Neural crest cell (in vitro differentiated cells): ENCODE measurements around the gene ASAP3. TPM values are rescaled to one million over a fixed set of nuclear protein-coding genes. Genes with fewer than 3 reads are reported as not detected.

Experiments used
- DNase-seq: peaks from one replicate; pipeline ENCODE4 v3.0.0; 2021; ENCODE audit warnings: low read depth, mixed read lengths, low spot score
- H3K27ac Mint-ChIP-seq: one replicate; pipeline ENCODE4 v1.8.0; 2021; ENCODE audit warnings: mild to moderate bottlenecking, mixed read lengths; ENCODE audit not compliant: unreplicated experiment
- H3K27me3 Mint-ChIP-seq: 2 replicates; pipeline ENCODE4 v1.8.0; 2021; ENCODE audit warnings: low read depth, mild to moderate bottlenecking, mixed read lengths
- H3K36me3 Mint-ChIP-seq: 2 replicates; pipeline ENCODE4 v1.8.0; 2021; ENCODE audit warnings: low read depth, mild to moderate bottlenecking, mixed read lengths
- H3K4me1 Mint-ChIP-seq: 2 replicates; pipeline ENCODE4 v1.8.0; 2021; ENCODE audit warnings: mixed read lengths
- H3K4me3 Mint-ChIP-seq: one replicate; pipeline ENCODE4 v1.8.0; 2021; ENCODE audit warnings: mild to moderate bottlenecking, mixed read lengths
- H3K9me3 Mint-ChIP-seq: 2 replicates; pipeline ENCODE4 v1.8.0; 2021; ENCODE audit warnings: mixed read lengths
- CTCF ChIP-seq: fragments of 200-600 bp; sonication (generic); conservative IDR thresholded peaks from 2 replicates; pipeline ENCODE4 v1.5.0; 2021; ENCODE audit warnings: antibody characterized with exemption, mild to moderate bottlenecking
- total RNA-seq: library from RNA; stranded (reverse); gene quantifications from 2 replicates; pipeline ENCODE4 v1.2.1, GENCODE V29; 2021

ASAP3 gene
- total RNA-seq, 1 donor from 2014 or later: 45.8 TPM

GRCh38 chr1:23427550-23427949 lies 56.4 kb downstream of the ASAP3 start:
- no peak overlapping the region for H3K4me3 Mint-ChIP-seq
- H3K27ac Mint-ChIP-seq: no peak overlapping the region
- H3K4me1 Mint-ChIP-seq: peaks cover 7% of the 10 kb centered on the region
- H3K36me3 Mint-ChIP-seq: peaks cover 22% of the 10 kb centered on the region
- no peak for TF ChIP-seq CTCF
- peaks cover 48% of the 10 kb centered on the region for H3K27me3 Mint-ChIP-seq
- no peaks in the 10 kb centered on the region for H3K9me3 Mint-ChIP-seq
- DNase-seq: no peak

DNA sequence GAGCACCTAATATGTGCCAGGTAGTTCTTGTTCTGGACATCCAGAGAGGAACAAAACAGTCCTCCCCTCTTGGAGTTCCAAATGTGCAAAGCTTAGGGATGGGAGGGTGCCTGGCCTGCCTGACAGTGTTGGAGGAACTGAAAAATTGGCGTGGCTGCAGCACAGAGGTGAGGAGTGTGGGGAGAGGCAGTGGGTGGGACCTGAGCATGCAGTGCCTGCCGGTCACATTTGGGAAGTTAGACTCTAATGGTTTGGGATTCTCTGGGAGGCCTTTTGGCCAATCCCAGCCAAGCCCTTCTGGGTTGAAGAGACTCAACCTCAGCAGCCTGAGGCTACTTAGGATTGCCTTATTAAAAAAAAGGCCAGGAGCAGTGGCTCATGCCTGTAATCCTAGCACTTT lies 57.2 kb downstream of the ASAP3 start:
- peaks cover 55% of the 10 kb centered on the region for H3K27me3 Mint-ChIP-seq
- no peak for TF ChIP-seq CTCF
- peaks cover 18% of the 10 kb centered on the region for H3K36me3 Mint-ChIP-seq

GRCh38 chr1:23425193-23425494 lies 58.8 kb downstream of the ASAP3 start:
- no peak for TF ChIP-seq CTCF
- peaks cover 18% of the 10 kb centered on the region for H3K36me3 Mint-ChIP-seq
- no peak for DNase-seq
- H3K27ac Mint-ChIP-seq: no peak overlapping the region
- peak overlapping the region; percentile 49 for H3K4me3 Mint-ChIP-seq
- H3K27me3 Mint-ChIP-seq: peaks cover 67% of the 10 kb centered on the region
- peaks cover 12% of the 10 kb centered on the region for H3K4me1 Mint-ChIP-seq
- H3K9me3 Mint-ChIP-seq: no peaks in the 10 kb centered on the region

More for the DNA sequence above, 57.2 kb downstream of the ASAP3 start:
- H3K4me1 Mint-ChIP-seq: peaks cover 11% of the 10 kb centered on the region
- H3K27ac Mint-ChIP-seq: no peak overlapping the region
- no peak for DNase-seq
- H3K4me3 Mint-ChIP-seq: no peak overlapping the region
- no peaks in the 10 kb centered on the region for H3K9me3 Mint-ChIP-seq

GRCh38 chr1:23424293-23425192 lies 59.4 kb downstream of the ASAP3 start, which contains the start of gene TCEA3:
Gene TCEA3 (minus strand): TSS chr1:23424748. CDS start chr1:23424633, 115 bp downstream.
- DNase-seq: no peak
- no peak within 1 kb of the TSS for H3K27ac Mint-ChIP-seq
- peak within 1 kb of the TSS; percentile 49 for H3K4me3 Mint-ChIP-seq
- peaks cover 15% of the 10 kb centered on the region for H3K4me1 Mint-ChIP-seq
- H3K27me3 Mint-ChIP-seq: peaks cover 71% of the 10 kb centered on the region
- no peaks in the 10 kb centered on the region for H3K9me3 Mint-ChIP-seq
- H3K36me3 Mint-ChIP-seq: peaks cover 18% of the 10 kb centered on the region
- TF ChIP-seq CTCF: no peak

- H3K27ac Mint-ChIP-seq: no peak overlapping the region
- H3K36me3 Mint-ChIP-seq: peaks cover 18% of the 10 kb centered on the region
- no peak for DNase-seq
- peak overlapping the region; percentile 42 for H3K4me3 Mint-ChIP-seq
- H3K4me1 Mint-ChIP-seq: peaks cover 19% of the 10 kb centered on the region
- H3K9me3 Mint-ChIP-seq: no peaks in the 10 kb centered on the region
- peaks cover 71% of the 10 kb centered on the region for H3K27me3 Mint-ChIP-seq
- no peak for TF ChIP-seq CTCF
These were observed 60.3 kb downstream of the ASAP3 start for GRCh38 chr1:23423415-23424292.
